HUES6 (cell line): Measurements from ENCODE around the gene TDRD12.

Experiments used
- H3K27ac ChIP-seq: 2 replicates; pipeline ENCODE4 v1.7.0; 2013; ENCODE audit warnings: low read depth, mild to moderate bottlenecking, low read length, inconsistent platforms
- H3K27me3 ChIP-seq: 2 replicates; pipeline ENCODE4 v1.6.1; 2013; ENCODE audit warnings: low read length; ENCODE audit not compliant: control insufficient read depth, insufficient read depth
- H3K36me3 ChIP-seq: 2 replicates; pipeline ENCODE4 v1.6.1; 2013; ENCODE audit warnings: low read length; ENCODE audit not compliant: control insufficient read depth, insufficient read depth
- H3K4me1 ChIP-seq: 2 replicates; pipeline ENCODE4 v1.6.1; 2013; ENCODE audit warnings: low read length; ENCODE audit not compliant: control insufficient read depth, insufficient read depth
- H3K4me3 ChIP-seq: 2 replicates; pipeline ENCODE4 v1.5.1; 2013; ENCODE audit warnings: low read depth, low read length
- H3K9ac ChIP-seq: one replicate; pipeline ENCODE4 v1.6.1; 2013; ENCODE audit warnings: mild to moderate bottlenecking, low read length
- H3K9me3 ChIP-seq: 2 replicates; pipeline ENCODE4 v1.6.1; 2013; ENCODE audit warnings: low read depth, low read length; ENCODE audit not compliant: control insufficient read depth, insufficient read depth

Gene TDRD12

GRCh38 chr19:32812571-32812970 lies 93.0 kb downstream of the TDRD12 start:
- Histone ChIP-seq H3K9ac (no peak overlapping the region), H3K4me3 (no peak overlapping the region), H3K4me1 (peaks cover 16% of the 10 kb centered on the region), H3K36me3 (no peaks in the 10 kb centered on the region), H3K27me3 (no peaks in the 10 kb centered on the region), H3K9me3 (no peaks in the 10 kb centered on the region), H3K27ac (no peak overlapping the region)

GRCh38 chr19:32813862-32814425 lies 94.4 kb downstream of the TDRD12 start:
- Histone ChIP-seq H3K27me3 (no peaks in the 10 kb centered on the region), H3K9me3 (no peaks in the 10 kb centered on the region)

GRCh38 chr19:32814624-32815023 lies 95.1 kb downstream of the TDRD12 start:
- Histone ChIP-seq H3K4me3 (no peak overlapping the region), H3K36me3 (no peaks in the 10 kb centered on the region), H3K9ac (no peak overlapping the region), H3K27ac (no peak overlapping the region), H3K9me3 (no peaks in the 10 kb centered on the region), H3K27me3 (no peaks in the 10 kb centered on the region), H3K4me1 (peaks cover 17% of the 10 kb centered on the region)

More at GRCh38 chr19:32813862-32814425, 94.4 kb downstream of the TDRD12 start:
- H3K9ac ChIP-seq = no peak overlapping the region
- H3K4me1 ChIP-seq = peaks cover 16% of the 10 kb centered on the region
- H3K4me3 ChIP-seq = no peak overlapping the region
- no peaks in the 10 kb centered on the region for H3K36me3 ChIP-seq
- H3K27ac ChIP-seq = no peak overlapping the region

- H3K9ac ChIP-seq = no peak overlapping the region
- no peak overlapping the region for H3K4me3 ChIP-seq
- H3K27me3 ChIP-seq = no peaks in the 10 kb centered on the region
- H3K36me3 ChIP-seq = no peaks in the 10 kb centered on the region
- H3K9me3 ChIP-seq = no peaks in the 10 kb centered on the region
- H3K27ac ChIP-seq = no peak overlapping the region
- peaks cover 22% of the 10 kb centered on the region for H3K4me1 ChIP-seq
Measured at GRCh38 chr19:32816555-32817099, 97.1 kb downstream of the TDRD12 start.

GRCh38 chr19:32817569-32818476 lies 98.3 kb downstream of the TDRD12 start:
- H3K27me3 ChIP-seq = no peaks in the 10 kb centered on the region
- peaks cover 22% of the 10 kb centered on the region for H3K4me1 ChIP-seq
- no peaks in the 10 kb centered on the region for H3K36me3 ChIP-seq
- H3K27ac ChIP-seq = no peak overlapping the region
- H3K9me3 ChIP-seq = no peaks in the 10 kb centered on the region
- H3K4me3 ChIP-seq = no peak overlapping the region
- H3K9ac ChIP-seq = no peak overlapping the region

- H3K27me3 ChIP-seq = no peaks in the 10 kb centered on the region
- no peak overlapping the region for H3K9ac ChIP-seq
- peaks cover 22% of the 10 kb centered on the region for H3K4me1 ChIP-seq
- H3K36me3 ChIP-seq = no peaks in the 10 kb centered on the region
- H3K4me3 ChIP-seq = no peak overlapping the region
- H3K27ac ChIP-seq = no peak overlapping the region
- H3K9me3 ChIP-seq = no peaks in the 10 kb centered on the region
Measured at GRCh38 chr19:32818536-32818935, 99.0 kb downstream of the TDRD12 start.

GRCh38 chr19:32819419-32820400 lies 100.1 kb downstream of the TDRD12 start:
- H3K36me3 ChIP-seq = no peaks in the 10 kb centered on the region
- no peaks in the 10 kb centered on the region for H3K9me3 ChIP-seq
- no peak overlapping the region for H3K27ac ChIP-seq
- no peak overlapping the region for H3K4me3 ChIP-seq
- peaks cover 30% of the 10 kb centered on the region for H3K4me1 ChIP-seq
- H3K27me3 ChIP-seq = no peaks in the 10 kb centered on the region
- no peak overlapping the region for H3K9ac ChIP-seq

- Histone ChIP-seq H3K27me3 (no peaks in the 10 kb centered on the region), H3K27ac (no peak overlapping the region), H3K36me3 (no peaks in the 10 kb centered on the region), H3K4me3 (no peak overlapping the region), H3K9ac (no peak overlapping the region), H3K9me3 (no peaks in the 10 kb centered on the region), H3K4me1 (peaks cover 22% of the 10 kb centered on the region)
Measured at GRCh38 chr19:32822916-32823746, 103.6 kb downstream of the TDRD12 start.

GRCh38 chr19:32823747-32824102 lies 104.2 kb downstream of the TDRD12 start:
- H3K4me3 ChIP-seq = no peak overlapping the region
- peaks cover 28% of the 10 kb centered on the region for H3K4me1 ChIP-seq
- no peaks in the 10 kb centered on the region for H3K36me3 ChIP-seq
- no peak overlapping the region for H3K27ac ChIP-seq
- H3K9me3 ChIP-seq = no peaks in the 10 kb centered on the region
- no peak overlapping the region for H3K9ac ChIP-seq
- H3K27me3 ChIP-seq = no peaks in the 10 kb centered on the region

GRCh38 chr19:32824191-32824751 lies 104.7 kb downstream of the TDRD12 start:
- Histone ChIP-seq H3K36me3 (no peaks in the 10 kb centered on the region), H3K9me3 (no peaks in the 10 kb centered on the region), H3K4me3 (no peak overlapping the region), H3K4me1 (peaks cover 28% of the 10 kb centered on the region), H3K27me3 (no peaks in the 10 kb centered on the region), H3K27ac (no peak overlapping the region), H3K9ac (no peak overlapping the region)
